GM18511 (cell line): ENCODE data around the gene RAPGEFL1.
A peak's percentile ranks its signal among the peaks of the same experiment; 100 is the strongest.
"Not testable (repeated sequence)": the region's sequence is repeated elsewhere in the genome, so short reads cannot be mapped to it uniquely, and the experiment has no call there.

Experiments
- ATAC-seq: cut with Tn5 transposase; IDR thresholded peaks from one replicate; pipeline ENCODE4 v1.9.1; 2021; ENCODE audit warnings: mild to moderate bottlenecking, moderate library complexity; ENCODE audit not compliant: unreplicated experiment

RAPGEFL1 gene

DNA sequence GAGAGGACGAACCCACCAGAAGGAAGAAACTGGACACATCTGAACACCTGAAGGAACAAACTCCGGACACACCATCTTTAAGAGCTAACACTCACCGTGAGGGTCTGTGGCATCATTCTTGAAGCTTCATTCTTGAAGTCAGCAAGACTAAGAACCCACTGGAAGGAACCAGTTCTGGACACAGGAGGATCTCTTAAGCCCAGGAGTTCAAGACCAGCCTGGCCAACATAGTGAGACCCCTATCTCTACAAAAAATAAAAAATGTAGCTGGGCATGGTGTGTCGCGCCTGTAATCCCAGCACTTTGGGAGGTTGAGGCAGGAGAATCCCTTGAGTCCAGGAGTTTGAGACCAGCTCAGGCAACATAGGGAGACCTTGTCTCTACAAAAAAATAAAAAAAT is 21.3 kb downstream of the RAPGEFL1 start:
- no peak for ATAC-seq

DNA sequence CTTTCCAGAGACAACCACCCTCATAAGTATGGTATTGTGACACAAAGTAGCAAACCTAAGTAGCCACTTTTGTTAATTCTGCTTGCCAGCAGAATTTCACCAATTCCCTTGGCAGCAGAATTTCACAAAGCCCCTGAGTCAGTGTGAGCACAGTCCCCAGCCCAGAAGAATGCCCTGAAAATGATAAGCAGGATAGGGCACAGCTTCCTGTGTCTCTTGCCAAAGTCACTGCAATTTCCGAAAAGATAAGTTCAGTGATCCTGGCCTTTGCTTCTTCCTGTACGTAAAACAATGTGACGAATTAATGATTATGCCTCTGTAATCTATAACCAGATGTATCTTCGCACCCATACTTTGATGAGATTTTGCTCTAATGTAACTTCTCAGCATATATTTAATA is 25.9 kb downstream of the RAPGEFL1 start:
- ATAC-seq, result no peak

DNA sequence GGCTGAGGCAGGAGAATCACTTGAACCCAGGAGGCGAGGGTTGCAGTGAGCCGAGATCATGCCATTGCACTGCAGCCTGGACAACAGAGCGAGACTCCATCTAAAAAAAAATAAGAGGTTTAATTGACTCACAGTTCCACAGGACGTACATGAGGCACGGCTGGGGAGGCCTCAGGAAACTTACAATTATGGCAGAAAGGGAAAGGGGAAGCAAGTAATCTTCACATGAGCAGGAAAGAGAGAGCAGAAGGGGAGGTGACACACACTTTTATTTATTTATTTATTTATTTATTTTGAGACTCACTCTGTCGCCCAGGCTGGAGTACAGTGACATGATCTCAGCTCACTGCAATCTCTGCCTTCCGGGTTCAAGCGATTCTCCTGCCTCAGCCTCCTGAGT is 28.9 kb downstream of the RAPGEFL1 start:
- ATAC-seq, result not testable (repeated sequence)

DNA sequence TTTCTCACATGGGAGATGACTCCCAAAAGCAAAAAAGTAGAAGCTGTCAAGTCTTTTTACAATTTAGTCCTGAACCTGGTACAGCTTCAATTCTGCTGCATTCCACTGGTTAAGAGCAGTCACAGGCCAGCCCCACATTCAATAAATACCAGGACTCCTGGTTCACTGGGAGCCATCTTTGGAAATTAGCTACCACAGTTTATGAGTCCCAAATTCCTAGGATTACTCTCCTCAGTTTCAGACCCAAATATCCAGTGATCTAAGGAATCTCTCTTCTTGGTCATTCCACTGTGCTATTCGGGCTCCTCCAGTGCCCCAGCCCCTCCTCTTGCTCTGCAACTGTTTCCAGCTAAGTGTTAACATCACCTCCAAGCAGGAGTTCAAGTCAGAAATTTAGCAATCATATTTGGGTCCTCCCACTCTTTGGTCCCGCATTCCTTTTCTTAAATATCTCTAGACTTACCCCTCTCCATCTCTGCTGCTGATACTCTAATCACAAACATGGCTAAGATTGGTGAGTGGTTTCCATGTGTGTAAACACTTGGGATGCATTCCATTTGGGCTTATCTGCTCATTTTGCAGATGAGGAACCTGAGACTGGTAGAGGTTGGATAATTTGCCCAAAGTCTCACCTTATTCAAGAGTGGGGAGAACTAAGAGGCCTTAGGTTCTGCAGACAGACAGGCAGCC is 32.3 kb downstream of the RAPGEFL1 start:
- no peak for ATAC-seq

DNA sequence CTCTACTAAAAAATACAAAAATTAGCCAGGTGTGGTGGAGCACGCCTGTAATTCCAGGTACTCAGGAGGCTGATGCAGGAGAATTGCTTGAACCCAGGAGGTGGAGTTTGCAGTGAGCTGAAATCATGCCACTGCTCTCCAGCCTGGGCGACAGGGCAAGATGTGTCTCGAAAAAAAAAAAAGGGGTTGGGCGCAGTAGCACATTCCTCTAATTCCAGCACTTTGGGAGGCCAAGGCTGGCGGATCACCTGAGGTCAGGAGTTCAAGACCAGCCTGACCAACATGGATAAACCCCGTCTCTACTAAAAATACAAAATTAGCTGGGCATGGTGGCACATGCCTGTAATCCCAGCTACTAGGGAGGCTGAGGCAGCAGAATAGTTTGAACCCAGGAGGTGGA is 36.6 kb downstream of the RAPGEFL1 start:
- not testable (repeated sequence) for ATAC-seq

DNA sequence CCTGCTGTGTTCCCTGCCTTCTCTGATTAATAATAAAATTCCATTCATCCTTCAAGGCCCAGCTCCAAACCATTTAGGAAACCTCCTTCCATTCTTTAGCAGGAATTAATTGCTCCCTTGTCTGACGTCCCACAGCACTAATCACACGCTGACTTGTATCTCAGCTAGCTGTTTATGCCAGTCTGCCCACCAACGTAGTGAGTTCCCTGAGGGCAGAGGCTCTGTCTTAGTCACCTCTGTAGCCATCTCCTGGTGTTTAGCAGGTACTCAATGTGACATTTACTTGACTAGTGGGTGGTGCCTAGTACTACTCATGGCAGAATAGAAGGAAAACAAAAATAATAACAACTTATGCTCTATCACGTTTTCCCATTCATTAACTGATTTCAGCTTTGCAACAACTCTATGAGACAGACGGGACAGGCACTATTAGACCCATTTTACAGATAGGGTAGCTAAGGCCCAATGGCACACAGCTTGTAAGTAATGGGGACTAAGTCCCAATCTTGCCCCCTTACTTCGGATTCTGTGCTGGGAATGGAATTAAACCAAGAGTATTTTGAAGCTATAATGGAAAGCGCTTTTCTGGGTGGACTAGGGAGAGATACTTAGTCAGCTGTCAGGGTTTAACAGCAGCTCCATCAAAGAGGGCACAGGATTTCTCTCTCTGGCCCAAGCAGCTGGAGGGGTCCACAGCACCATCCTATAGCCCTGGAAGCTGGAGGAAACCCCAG is 40.9 kb downstream of the RAPGEFL1 start:
- ATAC-seq, result no peak

DNA sequence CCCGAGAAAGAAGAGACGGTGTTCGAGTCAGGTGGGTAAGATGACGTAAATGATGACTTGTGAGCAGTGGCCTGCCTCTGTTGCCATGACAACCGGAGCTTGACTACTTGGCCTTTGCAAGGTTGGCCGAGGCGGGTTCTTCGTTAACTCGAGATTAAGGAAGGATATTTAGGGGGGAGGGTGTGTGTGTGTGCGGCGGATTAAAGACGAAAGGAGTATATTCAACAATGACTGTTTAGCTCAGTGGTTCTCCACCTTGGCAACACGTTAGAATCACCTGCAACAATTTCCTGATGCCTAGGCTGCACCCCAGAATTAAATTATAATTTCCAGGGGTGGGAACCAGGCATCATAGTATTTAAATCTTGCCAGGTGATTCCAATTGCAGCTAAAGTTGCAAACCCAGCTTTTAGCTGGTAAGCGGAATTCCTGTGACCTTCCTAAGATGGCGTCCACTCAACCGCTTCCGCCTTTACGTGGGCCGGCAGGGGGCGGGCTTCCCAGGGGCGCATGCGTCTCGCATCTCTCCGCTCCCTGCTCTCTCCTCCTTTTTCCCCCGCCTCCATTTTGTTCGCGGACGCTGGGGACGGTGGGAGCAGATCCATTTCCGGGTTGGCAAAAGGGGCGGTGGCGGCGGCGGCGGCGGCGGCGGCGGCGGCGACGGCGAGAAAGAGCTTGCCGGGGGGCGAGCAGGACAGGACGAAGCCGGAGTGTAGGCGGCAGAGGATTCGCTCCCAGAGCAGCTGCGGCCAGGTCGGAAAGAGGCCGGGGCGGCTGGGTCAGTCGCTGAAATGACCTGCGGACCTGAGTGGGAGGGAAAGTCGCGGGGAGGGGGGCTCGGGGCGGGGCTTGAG is 41.7 kb downstream of the RAPGEFL1 start, which contains the start of gene WIPF2:
Gene WIPF2, plus strand, starts transcription at position 565 of the 854 bp plus-strand sequence. CDS start 37,156 bp downstream, outside the sequence.
- ATAC-seq, result peak; percentile 92

DNA sequence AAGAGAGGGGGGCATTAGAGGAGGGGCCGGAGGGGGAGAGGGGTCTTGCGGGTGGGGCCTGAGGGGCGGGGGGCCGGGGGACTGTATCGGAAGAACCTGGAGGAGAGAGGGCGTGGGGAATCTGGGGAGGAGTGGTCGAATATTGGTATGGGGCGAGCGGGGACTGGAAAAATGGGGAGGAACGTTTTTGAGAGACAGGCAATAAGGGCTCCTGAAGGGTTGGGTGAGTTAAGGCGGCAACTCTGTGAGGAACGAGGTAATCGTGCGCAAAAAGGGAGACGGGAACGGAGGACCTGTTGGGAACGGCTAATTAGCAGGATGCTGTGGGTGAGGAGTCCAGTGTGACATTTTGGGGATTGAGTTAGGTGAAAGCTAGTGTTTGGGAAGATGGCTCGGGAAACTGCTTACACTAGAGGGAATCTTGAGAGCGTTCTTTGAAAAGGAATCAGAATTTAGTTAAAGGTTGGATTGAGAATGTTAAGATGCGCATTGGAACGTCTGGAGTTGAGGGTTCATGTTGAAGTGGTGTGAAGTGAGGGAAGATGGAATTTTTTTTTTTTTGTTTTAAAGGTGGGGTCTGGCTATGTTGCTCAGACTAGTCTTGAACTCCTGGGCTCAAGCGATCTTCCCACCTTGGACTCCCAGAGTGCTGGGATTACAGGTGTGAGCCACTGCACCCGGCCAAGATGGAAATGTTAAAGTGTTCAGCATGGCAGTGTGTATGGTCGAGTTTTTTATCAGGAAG is 42.5 kb downstream of the RAPGEFL1 start:
- ATAC-seq, result no peak

DNA sequence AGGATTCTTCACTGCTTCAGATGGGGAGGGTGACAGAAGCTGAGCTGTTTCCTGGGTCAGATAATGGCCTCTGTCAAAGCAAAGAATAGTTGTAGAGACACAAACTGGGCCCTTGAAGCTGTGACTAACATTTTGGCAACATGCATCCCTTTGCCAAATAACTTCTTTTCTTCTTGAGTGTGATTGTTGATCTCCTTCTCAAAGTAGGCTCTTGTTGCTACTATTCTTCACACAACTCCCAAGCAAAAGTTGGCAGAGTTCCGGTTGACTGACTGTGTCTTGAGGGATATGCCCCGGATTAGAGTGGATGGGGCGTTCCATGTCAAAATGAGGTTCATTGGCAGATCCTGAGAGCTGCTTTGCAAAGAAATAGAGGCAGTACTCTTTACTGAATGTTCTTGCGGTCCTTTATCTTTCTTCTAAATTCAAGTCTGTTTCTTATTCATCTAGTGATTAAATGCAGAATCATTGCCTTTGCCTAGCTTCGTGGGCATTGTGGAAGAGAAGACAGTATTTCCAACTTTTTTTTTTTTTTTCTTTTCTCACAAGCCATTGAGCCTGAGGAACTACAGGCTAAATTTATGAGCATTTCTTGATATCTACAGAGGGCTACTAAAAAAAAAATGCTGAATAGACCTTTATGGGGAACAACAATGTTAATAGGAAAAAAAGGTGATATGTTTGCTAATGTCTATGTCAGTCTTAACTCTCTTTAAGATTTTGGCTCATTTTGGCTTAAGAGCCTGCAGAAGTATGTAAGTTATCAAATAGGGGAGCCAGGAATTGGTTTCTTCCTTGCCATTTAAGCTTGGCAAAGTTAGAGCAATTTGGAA is 47.7 kb downstream of the RAPGEFL1 start:
- ATAC-seq, result no peak

DNA sequence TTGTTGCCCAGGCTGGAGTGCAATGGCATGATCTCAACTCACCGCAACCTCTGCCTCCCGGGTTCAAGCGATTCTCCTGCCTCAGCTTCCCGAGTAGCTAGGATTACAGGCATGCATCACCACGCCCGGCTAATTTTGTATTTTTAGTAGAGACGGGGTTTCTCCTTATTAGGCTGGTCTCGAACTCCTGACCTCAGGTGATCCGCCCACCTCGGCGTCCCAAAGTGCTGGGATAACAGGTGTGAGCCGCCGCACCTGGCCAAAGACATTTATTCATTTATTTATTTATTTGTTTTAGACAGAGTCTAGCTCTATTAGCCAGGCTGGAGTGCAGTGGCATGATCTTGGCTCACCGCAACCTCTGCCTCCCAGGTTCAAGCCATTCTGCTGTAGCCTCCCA is 51.9 kb downstream of the RAPGEFL1 start:
- ATAC-seq, result not testable (repeated sequence)

DNA sequence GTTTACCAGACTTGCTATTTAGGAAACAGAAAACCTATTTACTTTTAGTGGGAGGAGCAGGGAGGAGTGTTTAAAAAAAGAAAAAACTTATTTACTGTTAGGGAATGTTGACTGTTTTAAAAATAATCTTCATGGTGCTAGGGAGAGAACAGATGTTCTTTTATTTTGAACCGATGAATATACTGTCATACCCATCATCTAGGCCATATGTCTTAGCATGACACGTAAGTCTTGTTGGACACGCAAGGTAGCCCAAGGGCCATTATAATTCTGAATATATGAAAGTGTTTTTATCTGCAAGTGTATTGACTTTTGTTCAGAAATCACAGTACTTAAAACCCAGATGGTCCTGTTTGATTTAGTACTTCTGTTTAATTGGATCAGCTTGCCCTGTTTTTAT is 53.4 kb downstream of the RAPGEFL1 start:
- no peak for ATAC-seq

DNA sequence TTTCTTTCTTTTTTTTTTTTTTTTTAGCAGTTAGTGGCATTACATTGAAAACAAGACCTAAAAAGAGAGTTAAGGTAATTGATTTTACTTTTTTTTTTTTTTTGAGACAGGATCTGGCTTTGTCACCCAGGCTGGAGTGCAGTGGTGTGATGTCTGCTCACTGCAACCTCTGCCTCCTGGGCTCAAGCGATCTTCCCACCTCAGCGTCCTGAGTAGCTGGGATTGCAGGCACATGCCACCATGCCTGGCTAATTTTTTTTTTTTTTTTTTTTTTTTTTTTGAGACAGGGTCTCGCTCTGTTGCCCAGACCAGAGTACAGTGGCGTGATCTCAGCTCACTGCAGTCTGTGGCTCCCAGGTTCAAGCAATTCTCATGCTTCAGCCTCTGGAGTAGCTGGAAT is 54.7 kb downstream of the RAPGEFL1 start:
- ATAC-seq, result not testable (repeated sequence)

DNA sequence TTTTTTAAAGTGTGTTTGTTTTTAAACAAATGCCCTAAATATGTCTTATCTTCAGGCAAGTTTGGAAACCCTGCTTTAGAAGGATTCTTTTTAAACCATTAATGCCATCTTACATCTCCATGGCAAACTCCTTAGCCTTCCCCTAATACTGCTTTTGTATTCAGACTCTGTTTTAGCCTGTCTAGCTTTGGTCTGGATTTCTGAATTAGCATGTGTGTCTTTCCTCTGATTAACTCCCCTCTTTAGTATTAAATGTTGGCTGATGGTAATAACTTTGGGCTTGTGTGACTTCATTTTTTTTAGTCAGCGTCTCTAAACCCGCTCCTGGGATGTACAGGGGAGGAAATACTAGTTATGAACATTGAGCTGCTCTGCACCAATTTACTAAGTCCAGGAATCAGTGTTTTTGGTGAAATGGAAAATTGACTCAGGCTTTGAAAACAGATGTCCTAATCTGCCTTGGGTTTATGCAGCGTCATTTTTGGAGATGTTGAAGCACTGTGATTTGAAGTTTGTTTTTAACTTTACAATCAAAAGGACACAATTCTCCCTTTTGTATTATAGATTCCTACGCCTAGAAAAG is 64.1 kb downstream of the RAPGEFL1 start:
- no peak for ATAC-seq

DNA sequence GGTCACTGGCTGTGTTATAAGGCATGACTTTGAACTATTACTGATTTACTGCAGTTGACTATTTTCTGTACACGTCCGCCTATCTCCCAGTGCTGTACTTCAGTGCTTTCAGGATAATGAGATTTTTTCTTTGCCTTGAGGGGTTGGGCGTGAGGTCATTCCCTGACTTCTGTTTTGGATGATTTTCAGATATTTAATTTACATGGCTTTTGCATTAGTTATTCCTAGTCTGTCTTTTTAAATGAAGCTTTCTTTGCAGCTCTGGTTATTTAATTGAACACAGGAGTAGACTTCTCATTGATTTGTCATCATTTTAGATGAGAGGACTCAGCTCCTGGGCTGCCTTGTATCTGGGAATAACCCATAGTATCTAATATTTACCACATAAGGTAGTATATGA is 65.5 kb downstream of the RAPGEFL1 start:
- no peak for ATAC-seq

DNA sequence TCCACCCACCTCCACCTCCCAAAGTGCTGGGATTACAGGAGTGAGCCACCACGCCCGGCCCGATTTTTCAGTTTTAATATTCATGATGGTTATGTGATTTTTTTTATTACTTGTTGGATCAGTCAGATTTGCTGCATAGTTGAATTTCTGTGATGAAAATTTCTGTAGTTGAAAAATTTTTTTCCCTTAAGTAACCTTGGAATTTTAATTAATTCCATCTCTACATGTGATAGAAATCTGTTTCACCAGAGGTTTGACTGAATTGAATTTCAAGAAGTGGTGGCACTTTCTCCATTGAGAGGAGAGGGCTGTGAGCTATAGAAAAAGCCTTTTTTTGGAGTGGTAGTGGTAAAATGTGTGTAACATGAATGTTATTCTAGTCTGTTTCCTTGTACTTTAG is 66.5 kb downstream of the RAPGEFL1 start:
- no peak for ATAC-seq

DNA sequence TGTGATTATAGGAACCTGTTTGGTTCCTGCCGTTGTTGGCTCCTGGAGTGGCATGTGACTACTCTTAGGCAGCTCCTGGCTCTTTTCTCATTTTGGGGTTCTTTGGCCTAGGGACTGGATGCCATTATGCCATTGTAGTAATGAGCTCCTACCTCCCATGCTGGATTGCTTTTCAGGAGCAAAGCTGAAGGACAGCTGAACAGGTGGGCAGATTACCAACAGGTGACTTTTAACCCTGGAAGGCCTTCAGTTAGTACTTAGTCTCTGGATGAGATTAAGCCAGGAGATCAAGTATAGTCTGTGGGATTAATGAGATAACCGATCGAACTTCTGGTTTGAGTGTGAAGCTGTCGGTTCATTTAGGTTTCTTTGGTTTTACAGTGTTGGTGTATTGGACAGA is 67.0 kb downstream of the RAPGEFL1 start:
- no peak for ATAC-seq
